GM19035 (cell line): ENCODE data around the gene TAF1.
"Not testable (repeated sequence)": the region's sequence is repeated elsewhere in the genome, so short reads cannot be mapped to it uniquely, and the experiment has no call there.

Source experiments
- ATAC-seq: cut with Tn5 transposase; IDR thresholded peaks from one replicate; pipeline ENCODE4 v1.9.1; 2021; ENCODE audit not compliant: unreplicated experiment

Gene TAF1

GRCh38 chrX:71365875-71366673 lies at the start of gene TAF1:
TSS of gene TAF1 (plus strand) at chrX:71366357. CDS start at chrX:71366375, 18 bp downstream.
- ATAC-seq, result peak; percentile 93

GRCh38 chrX:71316959-71317358 lies 49.2 kb upstream of the TAF1 start:
- ATAC-seq, result not testable (repeated sequence)

- ATAC-seq, result no peak
Observed at GRCh38 chrX:71320126-71320525, 46.0 kb upstream of the TAF1 start.

- no peak for ATAC-seq
Observed at GRCh38 chrX:71321731-71322130, 44.4 kb upstream of the TAF1 start.

GRCh38 chrX:71324452-71324851 lies 41.7 kb upstream of the TAF1 start:
- ATAC-seq, result not testable (repeated sequence)

- no peak for ATAC-seq
Observed at GRCh38 chrX:71326394-71326793, 39.8 kb upstream of the TAF1 start.

GRCh38 chrX:71349151-71349665 lies 16.9 kb upstream of the TAF1 start:
- not testable (repeated sequence) for ATAC-seq

GRCh38 chrX:71349867-71350266 lies 16.3 kb upstream of the TAF1 start:
- ATAC-seq, result not testable (repeated sequence)

- not testable (repeated sequence) for ATAC-seq
Observed at GRCh38 chrX:71352439-71352838, 13.7 kb upstream of the TAF1 start.

- no peak for ATAC-seq
Observed at GRCh38 chrX:71364221-71364620, 1.9 kb upstream of the TAF1 start.

GRCh38 chrX:71365356-71365874 lies 742 bp upstream of the TAF1 start:
- peak; percentile 22 for ATAC-seq

GRCh38 chrX:71366674-71367256 lies 608 bp downstream of the TAF1 start:
- ATAC-seq, result no peak

- ATAC-seq, result no peak
Observed at GRCh38 chrX:71367396-71367795, 1.2 kb downstream of the TAF1 start.

- ATAC-seq, result no peak
Observed at GRCh38 chrX:71372388-71372787, 6.2 kb downstream of the TAF1 start.

GRCh38 chrX:71378732-71379131 lies 12.6 kb downstream of the TAF1 start:
- no peak for ATAC-seq

GRCh38 chrX:71391725-71392124 lies 25.6 kb downstream of the TAF1 start:
- not testable (repeated sequence) for ATAC-seq

- no peak for ATAC-seq
Observed at GRCh38 chrX:71393919-71394318, 27.8 kb downstream of the TAF1 start.

- ATAC-seq, result no peak
Observed at GRCh38 chrX:71396576-71396975, 30.4 kb downstream of the TAF1 start.

- no peak for ATAC-seq
Observed at GRCh38 chrX:71400710-71401109, 34.6 kb downstream of the TAF1 start.

GRCh38 chrX:71416260-71416659 lies 50.1 kb downstream of the TAF1 start:
- not testable (repeated sequence) for ATAC-seq

GRCh38 chrX:71420686-71421085 lies 54.5 kb downstream of the TAF1 start:
- no peak for ATAC-seq

- no peak for ATAC-seq
Observed at GRCh38 chrX:71432733-71433132, 66.6 kb downstream of the TAF1 start.
